Activated gamma-delta T cell treated with anti-CD3 and anti-CD28 coated beads, Interleukin-2, amount 50 U/mL, for 16 hours (primary cell): Measurements from ENCODE around the gene PSMG2.
A peak's percentile ranks its signal among the peaks of the same experiment; 100 is the strongest.
"Not testable (repeated sequence)": the region's sequence is repeated elsewhere in the genome, so short reads cannot be mapped to it uniquely, and the experiment has no call there.

Experiments
- DNase-seq: peaks from one replicate; pipeline ENCODE4 v3.0.0-alpha.2; 2020; ENCODE audit warnings: low read depth

PSMG2 gene

DNA sequence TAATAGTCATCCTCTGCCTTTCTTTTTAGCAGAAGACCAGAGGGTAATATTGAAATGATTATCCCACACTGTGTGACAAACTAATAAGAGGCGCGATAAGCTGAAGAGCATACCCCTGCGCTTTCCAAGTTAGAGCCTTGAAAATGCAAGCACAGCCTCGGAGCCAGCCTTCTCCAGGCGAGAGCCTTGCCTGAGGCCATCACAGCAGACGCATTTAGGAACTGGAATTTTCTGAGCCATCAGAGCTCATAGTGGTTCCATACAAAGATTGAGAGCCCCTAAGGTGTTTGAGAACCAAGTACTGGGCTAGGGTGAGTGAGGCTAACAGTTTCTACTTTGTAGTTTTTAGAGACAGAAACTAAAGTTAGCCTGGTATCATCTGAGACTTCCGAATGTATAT, 19.9 kb downstream of the PSMG2 start:
- no peak for DNase-seq

DNA sequence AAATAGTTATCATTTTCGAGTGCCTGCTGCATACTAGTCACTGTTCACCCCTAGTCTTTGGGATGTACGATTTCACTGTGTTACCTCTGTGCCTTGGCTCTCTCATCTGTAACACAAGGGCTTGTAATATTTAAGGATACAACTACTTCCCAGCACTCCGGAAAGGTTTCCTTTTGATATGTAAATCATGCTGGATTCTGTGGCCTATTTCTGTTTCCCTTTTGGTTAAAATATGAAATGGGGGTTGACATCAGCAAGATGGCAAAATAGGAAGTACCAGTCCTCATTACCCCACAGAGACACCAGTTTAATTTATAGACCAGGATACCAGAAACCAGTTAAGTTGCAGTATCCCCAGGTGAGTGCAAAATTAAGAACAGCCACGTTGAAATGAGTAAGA, 23.5 kb downstream of the PSMG2 start:
- no peak for DNase-seq

DNA sequence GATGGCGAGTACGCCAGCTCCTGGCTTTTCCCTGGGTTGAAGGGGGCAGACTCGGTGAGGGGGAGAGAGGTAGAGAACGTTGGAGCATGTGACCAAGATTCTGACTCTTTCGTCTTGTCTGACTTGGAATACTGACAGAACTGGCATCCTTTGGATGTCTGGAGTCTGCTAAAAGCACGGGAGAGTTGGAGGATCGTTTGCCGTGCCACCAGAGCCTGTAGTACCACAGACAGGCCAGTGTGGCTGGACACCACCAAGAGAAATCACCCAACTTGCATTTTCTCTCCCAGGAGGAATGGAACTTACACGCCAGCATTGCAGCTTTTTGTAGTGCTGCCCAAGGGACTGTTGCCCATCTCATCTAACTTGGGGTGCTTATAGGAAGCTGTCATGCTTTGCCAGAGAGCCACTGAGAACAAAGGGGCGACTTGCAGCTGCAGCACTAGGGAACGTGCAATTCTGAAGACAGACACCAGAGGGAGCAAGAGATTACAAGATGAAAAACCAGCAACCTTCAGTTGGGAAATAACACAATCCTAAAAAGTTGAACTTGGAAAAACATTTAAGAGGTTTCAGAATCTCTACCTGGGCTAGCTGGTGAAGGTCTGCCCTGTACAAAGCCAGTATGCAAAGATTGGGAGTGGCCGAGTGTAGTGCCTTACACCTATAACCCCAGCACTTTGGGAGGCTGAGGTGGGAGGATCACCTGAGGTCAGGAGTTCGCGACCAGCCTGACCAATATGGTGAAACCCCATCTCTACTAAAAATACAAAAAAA, 24.1 kb downstream of the PSMG2 start:
- DNase-seq = peak; percentile 31

DNA sequence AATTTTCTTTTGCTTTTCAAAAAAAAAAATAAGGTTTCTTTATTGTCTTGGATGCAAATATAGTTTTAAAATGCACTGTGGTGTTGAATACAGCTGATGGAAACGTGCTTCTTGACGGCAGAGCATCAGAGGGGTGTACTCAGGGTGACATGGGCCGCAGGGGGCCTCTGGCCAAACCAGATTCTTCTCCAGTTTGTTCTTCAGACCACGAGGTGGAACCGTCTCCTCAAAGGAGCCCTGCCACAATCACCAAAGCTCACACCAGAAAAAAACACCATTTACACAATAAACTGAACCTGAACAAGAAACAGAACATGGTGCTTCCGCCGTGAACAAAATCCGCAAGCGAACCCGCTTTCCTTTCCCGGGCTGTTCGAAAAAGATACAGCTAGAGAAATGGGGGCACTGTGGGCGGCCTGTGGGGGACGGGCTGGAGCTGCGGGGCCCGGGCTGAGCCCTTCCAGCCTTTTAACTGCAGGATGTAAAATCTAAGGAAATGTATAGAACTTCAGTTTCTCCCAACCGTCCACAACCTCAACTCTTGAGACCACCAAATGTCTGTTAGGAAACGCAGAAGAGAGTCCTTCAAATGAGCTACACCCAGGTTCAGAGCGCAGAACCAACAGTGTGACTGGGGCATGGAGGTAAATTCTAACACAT, 34.5 kb downstream of the PSMG2 start:
- DNase-seq = no peak

- DNase-seq = no peak
Observed at GRCh38 chr18:12741351-12741750, 38.5 kb downstream of the PSMG2 start.

- DNase-seq = no peak
Observed at GRCh38 chr18:12742453-12742852, 39.6 kb downstream of the PSMG2 start.

GRCh38 chr18:12744103-12744502, 41.3 kb downstream of the PSMG2 start:
- no peak for DNase-seq

- no peak for DNase-seq
Observed at GRCh38 chr18:12745095-12745795, 42.4 kb downstream of the PSMG2 start.

GRCh38 chr18:12747530-12748315, 44.9 kb downstream of the PSMG2 start:
- no peak for DNase-seq

GRCh38 chr18:12748671-12749070, 45.8 kb downstream of the PSMG2 start:
- DNase-seq = no peak

GRCh38 chr18:12749121-12749520, 46.3 kb downstream of the PSMG2 start:
- no peak for DNase-seq

GRCh38 chr18:12750076-12750714, 47.4 kb downstream of the PSMG2 start:
- no peak for DNase-seq

DNA sequence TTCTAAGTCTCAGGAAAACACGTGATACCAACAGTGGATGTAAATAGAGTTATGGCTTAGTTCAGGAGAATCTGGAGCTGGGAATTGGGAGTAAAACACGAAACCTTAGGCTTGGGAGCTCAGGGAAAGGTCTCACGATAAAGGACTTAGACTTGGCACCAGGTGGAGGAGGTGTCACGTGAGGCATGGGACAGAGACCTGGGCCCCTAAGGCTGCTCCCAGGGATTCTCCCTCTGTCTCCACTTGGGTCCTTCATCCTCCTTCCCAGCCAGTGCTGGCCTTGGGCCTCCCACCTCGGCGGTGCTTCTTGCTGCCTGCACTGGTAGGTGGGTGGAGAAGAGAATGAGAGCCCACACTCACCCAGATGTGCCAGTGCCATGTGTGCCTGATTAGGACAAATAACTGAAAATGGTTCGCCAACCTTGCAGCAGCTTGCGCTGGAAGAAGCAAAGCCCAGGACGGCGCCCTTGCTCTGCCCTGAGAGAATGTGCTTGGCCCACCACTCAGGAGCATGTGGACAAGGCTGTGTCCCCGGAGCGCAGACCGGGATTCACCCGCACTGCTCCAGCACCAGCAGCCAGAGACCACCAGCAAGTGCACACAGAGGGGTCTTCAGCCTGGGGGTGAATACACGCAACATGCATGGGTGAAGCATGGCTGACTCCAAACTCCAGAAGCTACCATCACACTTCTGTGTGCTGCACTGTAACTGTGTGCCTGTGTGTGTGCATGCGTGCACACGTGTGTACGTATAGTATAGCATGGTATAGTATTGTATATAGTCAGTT, 48.1 kb downstream of the PSMG2 start:
- no peak for DNase-seq

DNA sequence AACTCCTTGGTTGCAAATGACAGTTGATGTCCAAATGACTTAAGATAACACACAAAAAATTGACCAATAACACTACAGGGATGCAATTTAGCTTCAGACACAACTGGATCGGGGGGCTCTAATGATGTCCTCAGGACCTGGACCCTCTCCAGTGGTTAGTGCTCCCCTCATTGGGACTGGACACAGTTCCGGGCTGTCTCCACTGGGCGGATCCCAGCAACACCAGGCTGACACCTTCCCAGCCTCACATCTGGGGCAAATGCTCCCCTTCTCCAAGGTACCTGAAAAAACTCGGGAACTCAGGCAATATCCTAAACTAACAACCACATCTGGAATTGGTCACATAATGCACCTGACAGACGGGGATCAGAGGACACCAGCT, 48.7 kb downstream of the PSMG2 start:
- no peak for DNase-seq

- no peak for DNase-seq
Observed at GRCh38 chr18:12751891-12752290, 49.0 kb downstream of the PSMG2 start.

DNA sequence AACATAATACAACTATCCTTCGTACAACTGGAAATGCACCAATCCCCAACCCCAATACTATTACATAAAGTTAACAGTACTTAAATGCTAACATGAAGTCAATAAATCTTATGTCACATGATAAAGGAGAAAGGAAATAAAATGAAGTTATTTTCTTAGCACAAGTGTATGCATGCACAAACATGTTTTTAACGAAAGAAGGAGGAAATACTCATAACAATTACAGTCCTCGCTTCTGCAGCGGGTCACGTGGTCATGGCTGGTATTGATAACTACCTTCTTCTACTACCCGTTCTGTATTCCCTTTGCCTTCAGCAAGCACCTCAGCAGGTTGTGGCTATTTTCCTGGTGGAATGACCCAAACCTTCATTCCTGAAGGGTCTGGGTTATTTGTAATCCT, 51.7 kb downstream of the PSMG2 start:
- no peak for DNase-seq

- not testable (repeated sequence) for DNase-seq
Observed at GRCh38 chr18:12755606-12756005, 52.8 kb downstream of the PSMG2 start.

DNA sequence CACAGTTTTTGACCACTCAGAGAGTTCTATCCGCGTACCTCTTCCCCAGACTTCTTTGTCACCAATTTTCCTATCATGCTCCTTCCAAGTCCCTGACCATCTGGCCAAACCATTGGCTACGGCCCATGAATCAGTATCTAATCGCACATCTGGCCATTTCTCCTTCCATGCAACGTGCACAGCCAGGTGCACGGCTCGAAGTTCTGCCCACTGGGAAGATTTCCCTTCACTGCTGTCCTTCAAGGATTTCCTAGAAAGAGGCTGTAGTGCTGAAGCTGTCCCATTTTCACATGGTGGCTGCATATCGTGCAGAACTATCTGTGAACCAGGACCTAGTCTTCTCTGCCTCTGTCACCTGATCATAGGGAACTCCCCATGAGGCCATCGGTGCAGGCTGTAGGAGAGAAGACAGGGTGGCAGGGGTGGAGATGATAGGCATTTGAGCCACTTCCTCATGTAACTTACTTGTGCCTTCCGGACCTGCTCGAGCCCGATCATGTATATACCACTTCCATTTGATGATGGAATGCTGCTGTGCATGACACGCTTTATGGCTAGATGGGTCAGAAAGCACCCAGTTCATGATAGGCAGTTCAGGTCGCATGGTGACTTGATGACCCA, 53.9 kb downstream of the PSMG2 start:
- not testable (repeated sequence) for DNase-seq

- DNase-seq = not testable (repeated sequence)
Observed at GRCh38 chr18:12758566-12758965, 55.7 kb downstream of the PSMG2 start.

- DNase-seq = no peak
Observed at GRCh38 chr18:12765126-12765525, 62.3 kb downstream of the PSMG2 start.

- no peak for DNase-seq
Observed at GRCh38 chr18:12765586-12765985, 62.7 kb downstream of the PSMG2 start.
